Measurements from ENCODE around the gene PLXNB2.

PLXNB2 gene

GRCh38 chr22:50252082-50253045 is 55.1 kb downstream of the PLXNB2 start:
- peak; percentile 55 for DNase-seq (ENCODE audit: low read depth in 2 of 2)

GRCh38 chr22:50251477-50252081 is 55.9 kb downstream of the PLXNB2 start:
- no peak for DNase-seq (ENCODE audit: low read depth in 2 of 2)

GRCh38 chr22:50250555-50251476 is 56.6 kb downstream of the PLXNB2 start, which contains the start of gene HDAC10:
TSS of gene HDAC10 (minus strand) at chr22:50251265. CDS start at chr22:50251032, 233 bp downstream.
- DNase-seq (ENCODE audit: low read depth in 2 of 2) = peak; percentile 80 to 83

GRCh38 chr22:50250249-50250554 is 57.2 kb downstream of the PLXNB2 start:
- no peak for DNase-seq (ENCODE audit: low read depth in 2 of 2)

- DNase-seq (ENCODE audit: low read depth in 2 of 2) = no peak
Measured at GRCh38 chr22:50249341-50250248, 57.9 kb downstream of the PLXNB2 start.

GRCh38 chr22:50248196-50249081 is 59.0 kb downstream of the PLXNB2 start:
- DNase-seq (ENCODE audit: low read depth in 2 of 2) = no peak

GRCh38 chr22:50247748-50248147 is 59.7 kb downstream of the PLXNB2 start:
- DNase-seq (ENCODE audit: low read depth in 2 of 2) = no peak

GRCh38 chr22:50246242-50247175 is 60.9 kb downstream of the PLXNB2 start:
- DNase-seq (ENCODE audit: low read depth in 2 of 2) = no peak

- DNase-seq (ENCODE audit: low read depth in 2 of 2) = no peak
Measured at GRCh38 chr22:50245214-50246072, 62.0 kb downstream of the PLXNB2 start.

- DNase-seq (ENCODE audit: low read depth in 2 of 2) = peak; percentile 90 to 92
Measured at GRCh38 chr22:50244420-50245213, 62.8 kb downstream of the PLXNB2 start, which contains the start of gene TUBGCP6. TSS of gene TUBGCP6 (minus strand) at chr22:50245023. CDS start at chr22:50244459, 564 bp downstream.

GRCh38 chr22:50243685-50244419 is 63.6 kb downstream of the PLXNB2 start:
- no peak for DNase-seq (ENCODE audit: low read depth in 2 of 2)

- no peak for DNase-seq (ENCODE audit: low read depth in 2 of 2)
Measured at GRCh38 chr22:50242406-50242949, 65.0 kb downstream of the PLXNB2 start.

- no peak for DNase-seq (ENCODE audit: low read depth in 2 of 2)
Measured at GRCh38 chr22:50238755-50239154, 68.7 kb downstream of the PLXNB2 start.

- DNase-seq (ENCODE audit: low read depth in 2 of 2) = no peak
Measured at GRCh38 chr22:50236731-50237409, 70.6 kb downstream of the PLXNB2 start.

- no peak for DNase-seq (ENCODE audit: low read depth in 2 of 2)
Measured at GRCh38 chr22:50233223-50233622, 74.2 kb downstream of the PLXNB2 start.

Data from stimulated activated CD8-positive, alpha-beta memory T cell treated with anti-CD3 and anti-CD28 coated beads, Interleukin-15, amount 100 ng/mL, for 48 hours (primary cell).